Spleen (tissue), 11 donors: Measurements from ENCODE around the gene LOXL1. TPM values are rescaled to one million over a fixed set of nuclear protein-coding genes. Genes with fewer than 3 reads are reported as not detected.
A peak's percentile ranks its signal among the peaks of the same experiment; 100 is the strongest.

Source experiments
- DNase-seq: peaks from one replicate; pipeline ENCODE4 v3.0.0-alpha.2; 2020
- H3K27ac ChIP-seq, 8 donors: fragments of 200-600 bp; sonication (generic) in 7 of 8; 1 replicate in 4 of 8; 2 replicates in 4 of 8; pipeline versions ENCODE4 v1.5.0 to v1.8.0; 2016 to 2021; ENCODE audit warnings: inconsistent platforms in 4 of 8, mild to moderate bottlenecking in 4 of 8, moderate library complexity in 1 of 8
- H3K27me3 ChIP-seq, 7 donors: fragments of 200-600 bp; sonication (generic) in 6 of 7; replicated peaks in 1 of 7; 1 replicate in 4 of 7; 2 replicates in 3 of 7; pipeline versions ENCODE4 v1.5.0 to v1.8.0; 2016 to 2021; ENCODE audit warnings: inconsistent platforms in 3 of 7, mild to moderate bottlenecking in 1 of 7
- H3K36me3 ChIP-seq, 6 donors: fragments of 200-600 bp; sonication (generic) in 5 of 6; 1 replicate in 4 of 6; 2 replicates in 2 of 6; pipeline versions ENCODE4 v1.5.0 to v1.8.0; 2016 to 2021; ENCODE audit warnings: inconsistent platforms in 2 of 6
- H3K4me1 ChIP-seq, 6 donors: fragments of 200-600 bp; sonication (generic) in 5 of 6; 1 replicate in 3 of 6; 2 replicates in 3 of 6; pipeline versions ENCODE4 v1.5.0 to v1.8.0; 2016 to 2021; ENCODE audit warnings: inconsistent platforms in 3 of 6
- H3K4me3 ChIP-seq, 8 donors: fragments of 200-600 bp; sonication (generic) in 7 of 8; 1 replicate in 4 of 8; 2 replicates in 4 of 8; pipeline versions ENCODE4 v1.5.0 to v1.8.0; 2016 to 2021; ENCODE audit warnings: inconsistent platforms in 4 of 8, mild to moderate bottlenecking in 4 of 8, moderate library complexity in 2 of 8
- H3K9me3 ChIP-seq, 8 donors: fragments of 200-600 bp; sonication (generic) in 7 of 8; 1 replicate in 4 of 8; 2 replicates in 4 of 8; pipeline versions ENCODE4 v1.5.0 to v1.8.0; 2016 to 2021; ENCODE audit warnings: inconsistent platforms in 4 of 8
- CTCF ChIP-seq, 11 experiments: fragments of 200-600 bp in 7 of 11; fragments of 450-650 bp in 4 of 11; sonication (generic) in 4 of 11; IDR thresholded peaks in 8 of 11; conservative IDR thresholded peaks in 3 of 11; 1 replicate in 7 of 11; 2 replicates in 4 of 11; pipeline versions ENCODE4 v1.4.0 to v1.8.0; 2016 to 2021; ENCODE audit warnings: antibody characterized with exemption in 11 of 11, inconsistent platforms in 4 of 11, mild to moderate bottlenecking in 1 of 11
- POLR2A ChIP-seq, 3 donors: fragments of 450-650 bp; IDR thresholded peaks; one replicate each; pipeline ENCODE4 v1.5.1; 2017; ENCODE audit warnings: antibody characterized with exemption in 3 of 3, mild to moderate bottlenecking in 1 of 3
- POLR2AphosphoS5 ChIP-seq, 3 donors: sonication (generic); formaldehyde crosslinking; IDR thresholded peaks; one replicate each; pipeline ENCODE4 v1.5.1; 2017; ENCODE audit warnings: antibody characterized with exemption in 3 of 3
- WGBS, 5 donors: extraction: QIAGEN DNeasy Blood & Tissue Kit in 3 of 5; methylation state at CpG; one replicate each; pipeline versions ENCODE4 v1.1.5 to v1.1.7; 2013 to 2018; 5-methylcytosine and 5-hydroxymethylcytosine counted together
- intact Hi-C: fragments of 100-400 bp; cut with DNase I; formaldehyde crosslinking; loops from one replicate; pipeline ENCODE4 v1.15.0; 2023; ENCODE audit warnings: low total_unique reads
- polyA plus RNA-seq, 3 donors: library from polyadenylated mRNA; stranded (reverse); fragments of 200-250 nt; gene quantifications; one replicate each; pipeline ENCODE4 v1.2.1, GENCODE V29; 2013
- total RNA-seq, 7 donors: library from RNA; depleted of rRNA in 3 of 7; stranded (reverse); fragments of >200 nt in 3 of 7; fragmentation: NEBNext Ultra II Directional in 4 of 7; extraction: Animal tissue kit (Norgen Biotek cat#: 25700) in 4 of 7; gene quantifications; one replicate each; pipeline versions ENCODE4 v1.1.0 to v1.2.1, GENCODE V29; 2016 to 2021
- donor health status: healthy with polysubstance abuse.
- donor health status: DM: no; HTN: no; CAD: no; lungs with moderate emphysema.
- donor health status: DM: no; HTN: no; CAD: no.
- donor health status: Bipolar disorder and iron deficiency.
- donor health status: healthy.
- donor health status: DM: no; HTN: no; CAD: no.
- donor health status: DM: yes; HTN: yes; CAD: no.

Gene LOXL1
- total and polyA plus RNA-seq, 10 donors, result 3.3 to 11.3 (median 8.1) TPM

GRCh38 chr15:73922186-73923151 lies 3.8 kb upstream of the LOXL1 start:
- H3K36me3 ChIP-seq, result no peaks in the 10 kb centered on the region
- peak overlapping the region in 7 of 8 donors; percentile 41 to 89 (median 58) for H3K27ac ChIP-seq
- H3K4me1 ChIP-seq, result peaks cover 10 to 80% (median 61%) of the 10 kb centered on the region in 6 donors
- WGBS, 5 donors, result 31 to 42% (median 33%) methylated on average over 10 to 19 of the region's 19 CpGs
- intact Hi-C loops, result no loop called here
- H3K4me3 ChIP-seq, result no peak overlapping the region
- no peak for TF ChIP-seq CTCF (IDR thresholded peaks at IDR 0.05 in 8 of 11, conservative IDR thresholded peaks at IDR 0.05 in 3 of 11)
- no peak for TF ChIP-seq POLR2AphosphoS5 (IDR thresholded peaks at IDR 0.05)
- no peak for TF ChIP-seq POLR2A (IDR thresholded peaks at IDR 0.05)
- peak; percentile 73 for DNase-seq
- peaks cover 0 to 20% (median 10%) of the 10 kb centered on the region in 7 donors for H3K27me3 ChIP-seq
- peaks cover 0 to 12% (median 0%) of the 10 kb centered on the region in 8 donors for H3K9me3 ChIP-seq

GRCh38 chr15:73923156-73923487 lies 3.1 kb upstream of the LOXL1 start:
- no peak for TF ChIP-seq CTCF (IDR thresholded peaks at IDR 0.05 in 8 of 11, conservative IDR thresholded peaks at IDR 0.05 in 3 of 11)
- TF ChIP-seq POLR2A (IDR thresholded peaks at IDR 0.05), result no peak
- intact Hi-C loops, result no loop called here
- H3K27ac ChIP-seq, result peak overlapping the region in 6 of 8 donors; percentile 41 to 89 (median 69)
- H3K4me1 ChIP-seq, result peaks cover 14 to 86% (median 67%) of the 10 kb centered on the region in 6 donors
- 70 to 84% (median 74%) methylated on average over 7 of the region's 7 CpGs for WGBS, 5 donors
- no peaks in the 10 kb centered on the region for H3K36me3 ChIP-seq
- H3K9me3 ChIP-seq, result peaks cover 0 to 9% (median 0%) of the 10 kb centered on the region in 8 donors
- peaks cover 0 to 26% (median 16%) of the 10 kb centered on the region in 7 donors for H3K27me3 ChIP-seq
- no peak for DNase-seq
- no peak overlapping the region for H3K4me3 ChIP-seq

GRCh38 chr15:73923488-73924164 lies 2.6 kb upstream of the LOXL1 start:
- intact Hi-C loops, result no loop called here
- WGBS, 5 donors, result 65 to 78% (median 66%) methylated on average over 6 of the region's 6 CpGs
- peak overlapping the region in 7 of 8 donors; percentile 47 to 89 (median 53) for H3K27ac ChIP-seq

More at GRCh38 chr15:73923488-73924164, 2.6 kb upstream of the LOXL1 start:
- H3K9me3 ChIP-seq, result peaks cover 0 to 4% (median 0%) of the 10 kb centered on the region in 8 donors
- TF ChIP-seq CTCF (IDR thresholded peaks at IDR 0.05 in 8 of 11, conservative IDR thresholded peaks at IDR 0.05 in 3 of 11) (no peak), POLR2AphosphoS5 (IDR thresholded peaks at IDR 0.05) (no peak), POLR2A (IDR thresholded peaks at IDR 0.05) (no peak)
- peak; percentile 68 for DNase-seq
- no peak overlapping the region for H3K4me3 ChIP-seq
- H3K4me1 ChIP-seq, result peaks cover 16 to 91% (median 71%) of the 10 kb centered on the region in 6 donors
- H3K27me3 ChIP-seq, result peaks cover 0 to 31% (median 17%) of the 10 kb centered on the region in 7 donors
- H3K36me3 ChIP-seq, result no peaks in the 10 kb centered on the region
